ENCODE measurements around the gene KLRF2. TPM values are rescaled to one million over a fixed set of nuclear protein-coding genes. Genes with fewer than 3 reads are reported as not detected.

KLRF2 gene
- total RNA-seq, result not detected

GRCh38 chr12:9881246-9881645 is at the start of gene KLRF2:
Gene KLRF2, plus strand, starts transcription at chr12:9881489. Its CDS starts 107 bp downstream, at chr12:9881596.

GRCh38 chr12:9869307-9870161 is 11.8 kb upstream of the KLRF2 start, which contains the start of gene CLEC2B:
Gene CLEC2B, minus strand, starts transcription at chr12:9869354.

DNA sequence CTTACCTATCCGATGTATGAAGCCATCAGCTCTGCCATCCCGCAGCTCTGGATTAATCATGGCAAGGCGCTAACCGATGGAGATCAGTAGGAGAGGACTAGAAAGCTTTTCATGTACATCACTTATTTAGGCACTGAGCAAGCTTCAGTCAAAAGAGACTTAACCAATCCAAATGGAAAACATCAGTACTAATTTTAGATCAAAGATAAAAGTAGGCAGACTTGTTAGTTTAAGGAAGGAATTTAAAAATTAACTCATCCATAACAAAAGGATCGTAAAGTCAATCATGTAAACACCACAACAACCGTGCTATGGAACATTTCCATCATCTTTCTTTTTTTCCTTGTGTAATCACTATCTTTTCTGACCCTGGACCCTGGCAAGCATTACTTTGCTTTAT is 51.0 kb downstream of the KLRF2 start, which contains the start of gene CLEC2A:
TSS of gene CLEC2A (minus strand) at position 101 of the 400 bp plus-strand sequence. CDS start at position 60, 41 bp downstream.

Other genes starting within 250 kb of the KLRF2 start
- gene CLEC2D, start 211.8 kb upstream of the KLRF2 start, total RNA-seq, result 1 to 10 TPM; 5.7 to 6.2 TPM
- not detected for gene CLECL1, start 148.4 kb upstream of the KLRF2 start, total RNA-seq
- not detected for gene CD69, start 120.6 kb upstream of the KLRF2 start, total RNA-seq
- under 1 TPM in 1 of 2 donors, not detected in 1; 0.69 TPM for gene KLRF1, start 54.0 kb upstream of the KLRF2 start, total RNA-seq
- 10 to 100 TPM in 1 of 2 donors, 1 to 10 TPM in 1; 4.7 to 11.4 TPM for gene CLEC2B, start 12.1 kb upstream of the KLRF2 start, total RNA-seq
- gene CLEC2A, start 50.9 kb downstream of the KLRF2 start, total RNA-seq, result not detected
- gene CLEC12A, start 89.9 kb downstream of the KLRF2 start, total RNA-seq, result not detected
- gene CLEC1B, start 117.6 kb downstream of the KLRF2 start, total RNA-seq, result under 1 TPM in 1 of 2 donors, not detected in 1; under 0.01 TPM
- gene CLEC12B, start 129.1 kb downstream of the KLRF2 start, total RNA-seq, result not detected
- not detected for gene CLEC9A, start 149.2 kb downstream of the KLRF2 start, total RNA-seq
- gene CLEC1A, start 217.5 kb downstream of the KLRF2 start, total RNA-seq, result under 1 TPM; under 0.01 to 0.33 TPM
- under 1 TPM; under 0.01 to 0.33 TPM for gene CLEC7A, start 248.7 kb downstream of the KLRF2 start, total RNA-seq